NB4 (cell line): ENCODE measurements around the gene ZNF679.
"Not testable (repeated sequence)": the region's sequence is repeated elsewhere in the genome, so short reads cannot be mapped to it uniquely, and the experiment has no call there.

Source experiments
- DNase-seq: peaks from one replicate; pipeline ENCODE4 v3.0.0; 2010; ENCODE audit warnings: low read depth
- H3K4me3 ChIP-seq: one replicate; pipeline ENCODE4 v1.5.1; 2011; ENCODE audit warnings: mild to moderate bottlenecking, low read depth, low read length, moderate library complexity
- MYC ChIP-seq: IDR thresholded peaks from 2 replicates; pipeline ENCODE4 v1.6.1; 2011; ENCODE audit warnings: low read depth, low read length
- POLR2A ChIP-seq: IDR thresholded peaks from 2 replicates; pipeline ENCODE4 v1.6.1; 2011; ENCODE audit warnings: mild to moderate bottlenecking; ENCODE audit not compliant: insufficient read length; ENCODE audit errors: extremely low read depth
- TF ChIP-seq, protein P1 (sequence below): IDR thresholded peaks from one replicate; pipeline ENCODE4 v1.5.1; 2012; ENCODE audit warnings: low read depth, low read length
- TF ChIP-seq, protein P2 (sequence below): IDR thresholded peaks from 2 replicates; pipeline ENCODE4 v1.6.1; 2011; ENCODE audit warnings: low read depth, low read length

ZNF679 gene

DNA sequence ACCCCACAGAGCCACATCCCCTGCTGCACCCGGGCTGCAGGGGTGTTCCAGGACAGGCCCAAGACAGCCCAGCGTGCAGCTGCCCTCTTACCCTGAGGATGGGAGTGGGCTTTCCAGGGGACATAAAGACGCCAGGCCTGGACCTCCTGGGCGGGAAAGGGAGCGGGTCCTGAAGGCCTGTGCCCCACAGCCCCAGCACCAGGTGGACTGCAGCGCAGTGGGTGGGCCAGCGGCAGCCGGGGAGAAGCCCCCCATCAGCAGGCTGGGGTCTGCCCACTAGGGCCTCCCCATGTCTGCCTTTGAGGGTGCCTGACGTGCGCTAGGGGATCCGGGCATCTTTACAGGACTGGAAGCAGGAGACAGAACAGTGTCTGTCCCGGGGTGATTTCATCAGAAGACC is 43.9 kb upstream of the ZNF679 start:
- no peak for DNase-seq
- H3K4me3 ChIP-seq: no peak overlapping the region
- no peak for TF ChIP-seq MYC
- no peak for TF ChIP-seq POLR2A
- TF ChIP-seq, protein P1, sequence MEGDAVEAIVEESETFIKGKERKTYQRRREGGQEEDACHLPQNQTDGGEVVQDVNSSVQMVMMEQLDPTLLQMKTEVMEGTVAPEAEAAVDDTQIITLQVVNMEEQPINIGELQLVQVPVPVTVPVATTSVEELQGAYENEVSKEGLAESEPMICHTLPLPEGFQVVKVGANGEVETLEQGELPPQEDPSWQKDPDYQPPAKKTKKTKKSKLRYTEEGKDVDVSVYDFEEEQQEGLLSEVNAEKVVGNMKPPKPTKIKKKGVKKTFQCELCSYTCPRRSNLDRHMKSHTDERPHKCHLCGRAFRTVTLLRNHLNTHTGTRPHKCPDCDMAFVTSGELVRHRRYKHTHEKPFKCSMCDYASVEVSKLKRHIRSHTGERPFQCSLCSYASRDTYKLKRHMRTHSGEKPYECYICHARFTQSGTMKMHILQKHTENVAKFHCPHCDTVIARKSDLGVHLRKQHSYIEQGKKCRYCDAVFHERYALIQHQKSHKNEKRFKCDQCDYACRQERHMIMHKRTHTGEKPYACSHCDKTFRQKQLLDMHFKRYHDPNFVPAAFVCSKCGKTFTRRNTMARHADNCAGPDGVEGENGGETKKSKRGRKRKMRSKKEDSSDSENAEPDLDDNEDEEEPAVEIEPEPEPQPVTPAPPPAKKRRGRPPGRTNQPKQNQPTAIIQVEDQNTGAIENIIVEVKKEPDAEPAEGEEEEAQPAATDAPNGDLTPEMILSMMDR: no peak
- TF ChIP-seq, protein P2, sequence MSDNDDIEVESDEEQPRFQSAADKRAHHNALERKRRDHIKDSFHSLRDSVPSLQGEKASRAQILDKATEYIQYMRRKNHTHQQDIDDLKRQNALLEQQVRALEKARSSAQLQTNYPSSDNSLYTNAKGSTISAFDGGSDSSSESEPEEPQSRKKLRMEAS: no peak

DNA sequence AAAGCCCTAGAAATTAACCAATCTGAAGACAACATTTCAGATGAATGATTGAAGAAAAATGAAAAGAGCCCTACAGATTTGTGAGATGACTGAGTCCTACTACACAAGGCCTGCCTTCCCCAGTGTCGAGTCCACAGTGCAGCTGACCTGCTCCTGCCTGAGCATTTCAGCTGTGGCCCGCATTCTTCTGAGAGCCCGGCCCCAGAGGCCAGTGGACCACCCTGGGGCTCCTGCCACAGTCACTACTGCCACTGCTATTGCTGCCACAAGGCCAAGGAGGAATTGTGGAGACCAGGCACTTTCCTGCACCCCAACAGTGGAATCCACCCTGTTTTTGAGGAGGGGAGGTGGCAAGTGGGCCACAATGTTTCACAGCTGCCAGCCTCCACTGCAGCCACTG is 40.9 kb upstream of the ZNF679 start:
- H3K4me3 ChIP-seq: no peak overlapping the region
- no peak for DNase-seq
- TF ChIP-seq, protein P1: no peak
- TF ChIP-seq, protein P2: no peak
- no peak for TF ChIP-seq MYC
- no peak for TF ChIP-seq POLR2A

DNA sequence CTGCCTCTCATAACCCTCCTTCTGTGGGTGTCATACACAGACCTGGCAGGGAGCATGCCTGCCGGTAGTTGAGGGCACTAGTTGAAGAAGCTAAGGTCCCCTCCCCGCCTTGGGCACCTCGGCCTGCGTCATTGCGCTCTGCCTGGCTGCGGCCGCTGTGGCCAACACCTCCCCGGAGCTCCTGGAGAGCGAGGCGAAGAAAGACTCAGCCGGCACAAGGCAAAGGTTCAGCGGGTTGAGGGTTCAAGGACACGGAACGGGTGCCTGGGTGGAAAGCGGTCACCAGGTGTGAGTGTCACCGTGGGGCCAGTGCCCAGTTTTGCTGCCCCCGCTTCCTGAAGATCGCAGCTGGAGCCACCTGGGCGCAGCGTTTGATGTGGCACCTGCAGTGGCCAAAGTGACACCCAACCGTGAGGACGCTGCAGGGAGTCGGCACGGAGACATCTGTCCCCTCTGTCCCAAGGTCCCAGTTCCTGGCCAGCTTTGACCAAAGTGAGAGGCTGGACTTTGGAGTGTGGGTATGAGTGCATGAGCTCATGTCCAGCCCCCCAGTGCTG is 36.0 kb upstream of the ZNF679 start:
- DNase-seq: no peak
- TF ChIP-seq, protein P2: no peak
- TF ChIP-seq, protein P1: no peak
- TF ChIP-seq MYC (no peak), POLR2A (no peak)
- no peak overlapping the region for H3K4me3 ChIP-seq

DNA sequence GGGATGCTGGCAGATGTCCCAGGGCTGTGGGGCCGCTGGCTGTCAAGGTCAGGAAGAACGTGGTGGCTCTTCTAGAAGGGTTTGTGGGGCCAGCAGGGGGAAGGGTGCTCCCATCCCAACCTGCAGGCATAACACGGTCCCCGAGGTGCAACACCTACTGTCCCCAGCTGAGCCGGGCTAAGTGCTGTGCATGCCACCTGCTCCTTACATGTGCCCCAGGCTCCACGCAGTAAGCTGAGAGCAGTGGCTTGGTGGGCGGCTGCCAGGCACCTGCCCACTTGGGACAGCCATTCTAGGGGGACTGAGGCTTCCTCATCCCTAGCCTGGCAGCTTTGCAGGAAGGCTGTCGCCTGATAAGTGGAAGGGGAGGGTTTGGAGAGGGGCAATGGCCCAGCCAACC is 35.5 kb upstream of the ZNF679 start:
- H3K4me3 ChIP-seq: no peak overlapping the region
- TF ChIP-seq POLR2A (no peak), MYC (no peak)
- TF ChIP-seq, protein P2: no peak
- TF ChIP-seq, protein P1: no peak
- no peak for DNase-seq

DNA sequence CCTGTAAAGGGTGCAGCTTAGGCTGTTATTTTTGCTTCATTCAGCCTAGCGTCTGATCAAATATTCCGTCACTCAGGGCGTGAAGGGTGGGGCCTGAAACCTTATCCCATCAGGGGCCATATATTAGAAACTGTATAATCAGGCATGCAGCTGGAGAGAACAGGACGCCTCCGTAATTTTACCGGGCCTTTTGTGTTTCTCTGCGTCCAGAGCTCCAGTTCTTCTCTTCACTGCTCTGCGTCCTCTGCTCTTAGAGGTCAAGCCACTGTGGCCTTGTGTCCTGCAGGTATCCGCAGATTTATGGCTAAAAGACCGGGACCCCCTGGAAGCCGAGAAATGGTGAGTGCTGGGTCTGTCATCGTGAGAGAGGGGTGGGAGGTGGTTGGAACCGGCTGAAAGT is 21.4 kb upstream of the ZNF679 start, which contains the start of gene ZNF735:
Gene ZNF735 (plus strand): TSS at position 301 of the 400 bp plus-strand sequence. CDS start 0 bp downstream, at position 301.
- no peak within 1 kb of the TSS for H3K4me3 ChIP-seq
- DNase-seq: no peak
- TF ChIP-seq MYC (no peak), POLR2A (no peak)
- TF ChIP-seq, protein P2: no peak
- TF ChIP-seq, protein P1: no peak

DNA sequence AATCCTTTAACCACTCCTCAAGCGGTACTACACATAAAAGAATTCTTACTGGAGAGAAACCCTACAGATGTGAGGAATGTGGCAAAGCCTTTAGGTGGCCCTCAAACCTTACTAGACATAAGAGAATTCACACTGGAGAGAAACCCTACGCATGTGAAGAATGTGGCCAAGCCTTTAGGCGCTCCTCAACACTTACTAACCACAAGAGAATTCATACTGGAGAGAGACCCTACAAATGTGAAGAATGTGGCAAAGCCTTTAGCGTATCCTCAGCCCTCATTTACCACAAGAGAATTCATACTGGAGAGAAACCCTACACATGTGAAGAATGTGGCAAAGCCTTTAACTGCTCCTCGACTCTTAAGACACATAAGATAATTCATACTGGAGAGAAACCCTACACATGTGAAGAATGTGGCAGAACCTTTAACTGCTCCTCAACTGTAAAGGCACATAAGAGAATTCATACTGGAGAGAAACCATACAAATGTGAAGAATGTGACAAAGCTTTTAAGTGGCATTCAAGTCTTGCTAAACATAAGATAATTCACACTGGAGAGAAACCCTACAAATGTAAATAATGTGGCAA is 8.5 kb upstream of the ZNF679 start:
- H3K4me3 ChIP-seq, DNase-seq: not testable (repeated sequence)
